HG02884 (cell line): ENCODE data around the gene LTBP2.

Experiments used
- ATAC-seq: cut with Tn5 transposase; IDR thresholded peaks from one replicate; pipeline ENCODE4 v1.9.1; 2021; ENCODE audit warnings: mild to moderate bottlenecking, moderate library complexity; ENCODE audit not compliant: unreplicated experiment

LTBP2 gene

DNA sequence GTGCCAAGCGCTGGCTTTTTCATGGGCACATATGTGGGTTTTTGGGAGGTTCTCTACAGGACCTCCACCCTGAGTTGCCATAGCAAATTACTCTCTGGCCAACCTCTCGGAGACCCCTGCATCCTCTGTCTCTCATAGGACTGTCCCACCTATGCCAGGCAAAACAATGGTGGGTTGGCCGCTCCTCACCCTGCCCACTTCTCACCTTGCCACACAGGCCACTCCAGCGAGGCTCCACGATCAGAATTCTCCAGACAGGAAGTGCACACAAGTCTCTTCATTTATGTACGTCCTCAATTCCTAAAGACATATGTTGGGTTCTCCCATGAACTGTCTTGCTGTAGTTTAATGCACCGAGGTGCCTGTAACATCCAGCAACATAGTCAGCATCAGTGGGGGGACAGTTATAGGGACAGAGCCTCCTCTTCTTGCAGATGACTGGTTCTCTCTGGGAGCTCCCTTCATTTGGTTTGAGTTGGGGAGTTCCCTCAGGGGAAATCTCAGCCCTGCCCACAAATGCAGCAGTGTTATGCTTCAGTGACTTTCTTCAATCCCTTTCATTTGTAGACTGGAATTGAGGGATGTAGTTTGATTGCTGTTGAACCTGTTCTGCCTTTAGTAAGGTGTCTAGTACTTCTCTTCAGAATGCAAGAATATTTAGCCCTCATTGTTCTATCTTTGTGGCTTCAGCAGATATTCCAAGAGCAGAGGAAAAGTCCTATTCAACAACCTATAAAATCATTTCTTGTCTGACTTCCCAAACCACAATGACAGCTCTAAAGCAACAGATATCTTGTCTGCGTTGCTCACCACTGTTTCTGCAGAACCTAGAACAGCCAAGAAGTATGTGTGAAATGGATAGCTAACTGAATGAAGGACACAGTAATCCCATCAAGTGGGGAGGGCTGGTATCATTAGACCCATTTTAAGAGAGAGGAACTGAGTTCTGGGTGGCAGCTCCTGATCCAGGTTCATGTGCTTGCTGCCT is 2.8 kb upstream of the LTBP2 start:
- ATAC-seq = no peak

DNA sequence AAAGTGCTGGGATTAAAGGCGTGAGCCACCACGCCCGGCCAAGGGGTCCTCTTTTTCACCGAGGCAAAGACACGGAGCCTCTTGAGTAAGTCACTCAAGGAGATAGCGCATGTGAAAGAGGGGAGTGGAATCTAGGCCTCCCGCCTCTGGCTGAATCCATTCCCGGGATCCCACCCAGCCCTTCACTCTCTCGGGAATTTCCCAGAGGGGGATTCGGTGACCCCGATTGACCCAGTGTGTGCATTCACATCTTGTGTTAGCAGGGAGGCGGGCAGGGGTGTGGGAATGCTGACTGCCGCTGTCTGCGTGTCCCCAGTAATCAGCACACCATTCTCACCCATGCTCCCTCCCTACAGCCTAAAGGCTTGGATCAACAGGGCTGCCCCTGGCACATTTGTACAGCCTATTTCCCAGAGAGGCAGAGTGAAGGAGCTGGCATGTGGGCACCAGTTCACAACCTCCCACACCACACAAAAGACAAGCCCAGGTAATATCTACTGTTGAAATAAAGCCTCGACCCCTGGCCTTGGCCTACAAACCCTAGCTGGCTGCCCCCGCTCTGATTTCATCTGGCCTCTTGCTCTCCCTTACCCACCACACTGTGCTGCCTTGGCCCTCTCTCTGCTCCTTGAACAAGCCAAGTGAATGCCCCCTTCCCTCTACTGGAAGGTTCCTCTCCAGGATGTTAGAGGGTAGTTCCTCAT is 1.3 kb upstream of the LTBP2 start:
- ATAC-seq = no peak

- ATAC-seq = peak; percentile 45
These were observed 449 bp upstream of the LTBP2 start for GRCh38 chr14:74612350-74613021.

- no peak for ATAC-seq
These were observed 979 bp downstream of the LTBP2 start for GRCh38 chr14:74610866-74611649.

DNA sequence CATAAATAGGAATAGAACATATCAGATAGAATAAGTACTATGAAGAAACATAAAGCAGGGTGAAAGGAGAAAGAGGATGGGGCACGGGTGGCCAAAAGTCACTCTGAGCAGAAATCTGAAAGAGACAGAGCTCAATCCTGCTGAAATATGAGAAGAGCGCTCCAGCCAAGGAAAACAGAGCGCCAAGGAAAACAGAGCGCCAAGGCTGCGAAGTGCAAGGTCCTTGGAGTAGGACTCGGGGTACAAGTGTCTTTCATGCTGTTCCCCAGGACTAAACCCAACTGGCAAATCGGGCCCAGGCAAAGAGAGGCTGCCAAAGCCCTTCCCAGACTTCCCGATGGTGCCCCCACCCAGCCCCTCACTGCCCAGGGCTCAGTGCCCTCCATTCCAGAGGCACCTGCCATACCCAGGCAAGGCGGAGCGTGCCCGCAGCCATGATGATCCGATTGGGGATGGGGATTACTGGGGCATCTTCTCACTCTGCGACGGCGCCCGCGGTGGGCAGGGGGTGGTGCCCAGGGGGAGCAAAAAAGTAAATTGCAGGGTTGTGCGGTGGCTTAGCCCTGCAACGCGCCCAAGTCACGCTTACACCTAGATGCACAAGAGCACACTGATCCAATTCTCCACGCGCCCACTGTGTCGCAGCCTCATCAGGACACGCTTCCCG is 1.7 kb downstream of the LTBP2 start:
- ATAC-seq = no peak

GRCh38 chr14:74609721-74610120 is 2.3 kb downstream of the LTBP2 start:
- no peak for ATAC-seq

DNA sequence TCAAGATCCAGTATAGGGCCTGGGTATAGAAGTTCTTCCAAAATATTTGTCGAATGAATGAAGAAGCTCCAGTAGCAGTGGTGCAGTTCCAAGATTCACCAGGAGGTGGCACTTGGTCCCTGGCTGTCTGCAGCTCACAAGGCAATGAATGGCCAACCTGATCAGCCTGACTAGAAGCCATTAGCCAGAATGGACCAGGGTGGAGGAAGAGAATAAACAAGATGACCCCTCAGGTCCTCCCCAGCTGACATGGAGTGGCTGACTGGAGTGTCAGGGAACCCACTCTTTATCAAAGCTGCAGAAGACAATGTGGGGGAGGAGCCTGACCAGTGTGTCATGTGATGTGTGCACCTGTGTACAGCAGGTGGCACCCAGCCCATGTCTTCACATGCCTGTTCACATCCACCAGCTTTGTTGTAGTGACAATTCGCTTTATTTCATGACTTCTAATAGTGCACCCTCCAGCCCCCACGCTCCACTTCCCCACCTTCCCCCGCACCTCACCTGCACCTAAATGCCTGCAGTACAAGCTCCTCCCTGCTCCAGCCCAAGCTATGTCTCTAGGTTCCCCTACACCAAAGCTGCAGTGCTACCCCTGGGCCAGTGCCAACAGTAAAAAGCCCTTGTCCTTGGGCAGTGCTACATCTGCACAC is 3.0 kb downstream of the LTBP2 start:
- ATAC-seq = no peak

GRCh38 chr14:74606727-74607126 is 5.3 kb downstream of the LTBP2 start:
- no peak for ATAC-seq

- no peak for ATAC-seq
These were observed 6.4 kb downstream of the LTBP2 start for GRCh38 chr14:74605531-74606223.

DNA sequence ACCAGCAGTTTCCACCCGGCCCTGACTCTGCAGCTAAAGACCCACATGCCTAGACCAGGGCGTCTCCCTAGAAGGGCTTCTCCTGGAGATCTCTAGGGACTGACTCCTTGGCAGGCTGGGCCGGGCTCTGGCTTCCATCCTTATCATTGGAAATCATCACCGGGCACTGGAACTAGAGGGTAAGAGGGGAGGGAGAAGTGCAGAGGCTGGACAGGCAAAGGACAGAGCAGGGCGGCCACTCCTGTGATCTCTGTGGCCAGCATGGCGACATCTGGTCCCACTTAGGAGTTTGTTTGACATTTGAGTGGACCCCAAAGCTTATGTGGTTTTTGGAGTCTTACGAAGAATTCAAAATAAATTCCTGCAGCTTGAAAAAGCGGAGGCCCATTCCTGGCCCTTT is 7.1 kb downstream of the LTBP2 start:
- no peak for ATAC-seq

- ATAC-seq = no peak
These were observed 7.9 kb downstream of the LTBP2 start for GRCh38 chr14:74604157-74604556.

- ATAC-seq = no peak
These were observed 10.1 kb downstream of the LTBP2 start for GRCh38 chr14:74601982-74602381.

- ATAC-seq = no peak
These were observed 12.1 kb downstream of the LTBP2 start for GRCh38 chr14:74599946-74600345.

- no peak for ATAC-seq
These were observed 12.7 kb downstream of the LTBP2 start for GRCh38 chr14:74599321-74599761.

DNA sequence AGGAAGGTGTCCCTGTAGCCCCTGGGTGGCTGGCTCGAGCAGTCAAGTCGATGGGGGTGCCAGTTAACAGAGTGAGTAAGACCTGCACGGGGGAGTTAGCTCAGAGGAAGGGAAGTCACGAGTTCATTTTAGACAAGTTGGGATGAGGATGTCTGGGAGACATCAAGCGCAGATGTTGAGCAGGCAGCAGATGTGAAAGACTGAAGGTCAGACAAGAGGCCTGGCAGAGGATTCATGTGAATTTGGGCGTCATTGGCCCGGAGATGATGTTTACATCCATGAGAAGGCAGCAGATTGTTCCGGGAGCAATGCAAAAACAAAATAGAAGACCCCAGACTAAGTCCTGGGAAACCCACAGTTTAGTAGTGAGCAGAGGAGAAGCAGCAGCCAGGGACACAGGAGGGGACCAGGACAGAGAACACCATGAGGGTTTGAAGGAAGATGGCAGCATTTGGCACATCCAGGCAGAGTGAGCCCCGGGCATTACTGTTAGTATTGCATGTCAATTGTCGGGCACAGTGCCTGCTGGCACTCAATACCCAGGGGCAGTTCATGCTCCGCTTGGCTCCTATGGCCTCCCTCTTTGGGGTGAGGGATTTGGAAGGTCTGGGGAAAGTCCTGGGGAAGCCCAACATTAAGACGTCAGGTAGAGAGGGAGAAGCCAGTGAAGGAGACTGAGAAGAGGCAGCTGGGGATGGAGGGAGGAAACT is 15.1 kb downstream of the LTBP2 start:
- ATAC-seq = no peak

GRCh38 chr14:74595006-74595735 is 16.9 kb downstream of the LTBP2 start:
- no peak for ATAC-seq

DNA sequence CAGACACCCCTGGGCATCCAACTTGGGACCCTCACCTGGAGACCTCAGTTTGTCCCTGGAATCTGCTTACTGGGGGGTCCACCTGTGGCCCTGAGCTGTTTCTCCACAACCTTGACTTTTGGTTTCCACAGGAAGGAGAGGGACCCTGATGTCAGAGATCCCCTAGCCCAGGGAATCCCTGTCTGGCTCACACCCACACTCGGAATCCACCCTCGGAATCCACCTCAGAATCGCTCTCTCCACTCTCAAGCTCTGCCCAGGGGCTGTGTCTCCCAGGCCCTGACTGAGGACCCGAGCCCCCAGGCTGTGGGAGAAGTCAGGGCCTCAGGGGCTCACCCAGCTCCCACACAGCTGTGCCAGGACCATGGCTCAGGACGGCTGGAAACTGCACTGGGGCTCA is 17.4 kb downstream of the LTBP2 start:
- ATAC-seq = no peak

DNA sequence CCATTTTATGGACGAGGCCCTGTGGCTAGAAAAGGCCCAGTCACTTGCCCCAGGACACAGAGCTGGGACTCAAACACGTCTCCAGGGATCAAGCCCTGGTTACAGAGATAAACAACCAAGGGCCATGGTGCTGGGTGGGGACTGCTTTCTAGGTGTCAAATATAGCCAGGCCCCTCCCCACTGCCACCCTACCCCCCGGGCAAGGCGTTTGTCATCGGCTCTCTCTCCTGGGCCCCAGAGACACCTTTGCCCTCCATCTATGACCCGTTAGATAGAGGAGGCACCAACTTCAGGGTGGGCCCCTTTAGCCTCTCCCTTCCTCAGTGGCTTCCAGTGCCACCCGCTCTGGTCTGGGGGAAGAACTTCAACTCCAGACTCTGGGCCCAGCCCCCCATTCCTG is 18.0 kb downstream of the LTBP2 start:
- ATAC-seq = no peak
